ENCODE measurements around the gene GHSR. TPM values are rescaled to one million over a fixed set of nuclear protein-coding genes. Genes with fewer than 3 reads are reported as not detected.
"Not testable (repeated sequence)": the region's sequence is repeated elsewhere in the genome, so short reads cannot be mapped to it uniquely, and the experiment has no call there.

Gene GHSR, protein sequence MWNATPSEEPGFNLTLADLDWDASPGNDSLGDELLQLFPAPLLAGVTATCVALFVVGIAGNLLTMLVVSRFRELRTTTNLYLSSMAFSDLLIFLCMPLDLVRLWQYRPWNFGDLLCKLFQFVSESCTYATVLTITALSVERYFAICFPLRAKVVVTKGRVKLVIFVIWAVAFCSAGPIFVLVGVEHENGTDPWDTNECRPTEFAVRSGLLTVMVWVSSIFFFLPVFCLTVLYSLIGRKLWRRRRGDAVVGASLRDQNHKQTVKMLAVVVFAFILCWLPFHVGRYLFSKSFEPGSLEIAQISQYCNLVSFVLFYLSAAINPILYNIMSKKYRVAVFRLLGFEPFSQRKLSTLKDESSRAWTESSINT
- not detected for total RNA-seq
- long read RNA-seq: 0 reads

DNA sequence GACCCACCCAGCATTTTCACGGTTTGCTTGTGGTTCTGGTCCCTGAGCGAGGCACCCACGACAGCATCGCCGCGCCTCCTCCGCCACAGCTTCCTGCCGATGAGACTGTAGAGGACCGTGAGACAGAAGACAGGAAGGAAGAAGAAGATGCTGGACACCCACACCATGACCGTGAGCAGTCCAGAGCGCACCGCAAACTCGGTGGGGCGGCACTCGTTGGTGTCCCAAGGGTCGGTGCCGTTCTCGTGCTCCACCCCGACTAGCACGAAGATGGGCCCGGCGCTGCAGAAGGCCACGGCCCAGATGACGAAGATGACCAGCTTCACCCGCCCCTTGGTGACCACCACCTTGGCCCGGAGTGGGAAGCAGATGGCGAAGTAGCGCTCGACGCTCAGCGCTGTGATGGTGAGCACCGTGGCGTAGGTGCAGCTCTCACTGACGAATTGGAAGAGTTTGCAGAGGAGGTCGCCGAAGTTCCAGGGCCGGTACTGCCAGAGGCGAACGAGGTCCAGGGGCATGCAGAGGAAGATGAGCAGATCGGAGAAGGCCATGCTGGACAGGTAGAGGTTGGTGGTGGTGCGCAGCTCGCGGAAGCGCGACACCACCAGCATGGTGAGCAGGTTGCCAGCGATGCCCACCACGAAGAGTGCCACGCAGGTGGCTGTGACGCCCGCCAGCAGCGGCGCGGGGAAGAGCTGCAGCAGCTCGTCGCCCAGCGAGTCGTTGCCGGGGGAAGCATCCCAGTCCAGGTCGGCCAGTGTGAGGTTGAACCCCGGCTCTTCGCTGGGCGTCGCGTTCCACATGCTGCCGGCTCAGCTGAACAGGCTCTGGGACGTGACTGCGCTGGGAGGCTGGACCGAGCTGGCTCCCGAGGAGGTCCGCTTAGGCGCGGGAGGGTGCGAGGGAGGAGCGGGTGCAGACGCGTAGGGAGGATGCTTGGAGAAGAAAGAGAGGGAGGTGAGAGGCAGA lies at the start of gene GHSR:
TSS of gene GHSR (minus strand) at position 846 of the 969 bp plus-strand sequence. CDS start at position 803, 43 bp downstream.
- no peak for DNase-seq
- H3K4me1 ChIP-seq: peaks cover 8% of the 10 kb centered on the region
- intact Hi-C loops (cut with DNase I): no loop called here
- ATAC-seq: peak; percentile 33
- no peak within 1 kb of the TSS for H3K27ac ChIP-seq
- no peaks in the 10 kb centered on the region for H3K9me3 ChIP-seq
- no peaks in the 10 kb centered on the region for H3K36me3 ChIP-seq
- H3K27me3 ChIP-seq: peaks cover 70% of the 10 kb centered on the region
- H3K4me3 ChIP-seq: no peak within 1 kb of the TSS
- TF ChIP-seq, protein P1, sequence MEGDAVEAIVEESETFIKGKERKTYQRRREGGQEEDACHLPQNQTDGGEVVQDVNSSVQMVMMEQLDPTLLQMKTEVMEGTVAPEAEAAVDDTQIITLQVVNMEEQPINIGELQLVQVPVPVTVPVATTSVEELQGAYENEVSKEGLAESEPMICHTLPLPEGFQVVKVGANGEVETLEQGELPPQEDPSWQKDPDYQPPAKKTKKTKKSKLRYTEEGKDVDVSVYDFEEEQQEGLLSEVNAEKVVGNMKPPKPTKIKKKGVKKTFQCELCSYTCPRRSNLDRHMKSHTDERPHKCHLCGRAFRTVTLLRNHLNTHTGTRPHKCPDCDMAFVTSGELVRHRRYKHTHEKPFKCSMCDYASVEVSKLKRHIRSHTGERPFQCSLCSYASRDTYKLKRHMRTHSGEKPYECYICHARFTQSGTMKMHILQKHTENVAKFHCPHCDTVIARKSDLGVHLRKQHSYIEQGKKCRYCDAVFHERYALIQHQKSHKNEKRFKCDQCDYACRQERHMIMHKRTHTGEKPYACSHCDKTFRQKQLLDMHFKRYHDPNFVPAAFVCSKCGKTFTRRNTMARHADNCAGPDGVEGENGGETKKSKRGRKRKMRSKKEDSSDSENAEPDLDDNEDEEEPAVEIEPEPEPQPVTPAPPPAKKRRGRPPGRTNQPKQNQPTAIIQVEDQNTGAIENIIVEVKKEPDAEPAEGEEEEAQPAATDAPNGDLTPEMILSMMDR (IDR thresholded peaks at IDR 0.05): no peak

DNA sequence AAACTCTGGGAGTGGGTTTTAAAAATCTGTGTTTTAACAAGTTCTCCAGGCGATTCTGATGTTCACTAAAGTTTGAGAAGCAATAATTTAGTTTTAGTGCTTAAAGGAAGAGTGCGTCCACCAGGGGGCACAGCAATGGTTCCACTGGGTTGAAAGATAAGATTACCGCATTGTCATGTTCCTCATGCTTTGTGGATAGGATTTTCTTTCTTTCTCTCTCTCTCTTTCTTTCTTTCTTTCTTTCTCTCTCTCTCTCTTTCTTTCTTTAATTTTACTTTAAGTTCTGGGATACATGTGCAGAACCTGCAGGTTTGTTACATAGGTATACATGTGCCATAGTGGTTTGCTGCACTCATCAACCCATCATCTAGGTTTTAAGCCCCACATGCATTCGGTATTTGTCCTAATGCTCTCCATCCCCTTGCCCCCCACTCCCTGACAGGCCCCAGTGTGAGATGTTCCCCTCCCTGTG lies 42.0 kb upstream of the GHSR start:
- H3K27ac ChIP-seq; H3K9me3 ChIP-seq; H3K36me3 ChIP-seq; H3K4me3 ChIP-seq; H3K4me1 ChIP-seq; H3K27me3 ChIP-seq; intact Hi-C loops (cut with DNase I): not testable (repeated sequence)
- TF ChIP-seq, protein P1 (IDR thresholded peaks at IDR 0.05): peak; percentile 84
- peak; percentile 91 for ATAC-seq
- DNase-seq: peak; percentile 83

DNA sequence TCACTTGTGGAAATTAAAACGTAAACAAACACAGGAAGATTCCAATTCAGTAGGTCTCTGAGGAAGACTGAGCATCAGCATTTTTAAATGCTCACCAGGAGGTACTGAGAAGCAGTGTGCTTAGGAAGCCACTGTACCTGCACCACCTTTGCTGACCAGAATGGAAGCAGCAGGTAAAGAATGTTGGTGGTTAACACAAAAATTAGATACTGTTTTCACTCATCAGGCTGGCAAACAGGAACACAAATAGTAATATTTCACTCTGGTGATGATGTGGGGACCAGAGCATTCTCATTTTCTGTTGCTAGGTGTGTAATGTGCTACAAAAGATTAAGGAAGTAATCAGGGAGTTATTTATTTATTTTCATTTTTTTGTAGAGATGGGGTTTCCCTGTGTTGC lies 29.9 kb upstream of the GHSR start:
- no peaks in the 10 kb centered on the region for H3K27me3 ChIP-seq
- H3K27ac ChIP-seq: no peak overlapping the region
- peaks cover 13% of the 10 kb centered on the region for H3K4me1 ChIP-seq
- H3K36me3 ChIP-seq: no peaks in the 10 kb centered on the region
- TF ChIP-seq, protein P1 (IDR thresholded peaks at IDR 0.05): no peak
- intact Hi-C loops (cut with DNase I): no loop called here
- no peak overlapping the region for H3K4me3 ChIP-seq
- no peaks in the 10 kb centered on the region for H3K9me3 ChIP-seq
- DNase-seq: no peak
- no peak for ATAC-seq

DNA sequence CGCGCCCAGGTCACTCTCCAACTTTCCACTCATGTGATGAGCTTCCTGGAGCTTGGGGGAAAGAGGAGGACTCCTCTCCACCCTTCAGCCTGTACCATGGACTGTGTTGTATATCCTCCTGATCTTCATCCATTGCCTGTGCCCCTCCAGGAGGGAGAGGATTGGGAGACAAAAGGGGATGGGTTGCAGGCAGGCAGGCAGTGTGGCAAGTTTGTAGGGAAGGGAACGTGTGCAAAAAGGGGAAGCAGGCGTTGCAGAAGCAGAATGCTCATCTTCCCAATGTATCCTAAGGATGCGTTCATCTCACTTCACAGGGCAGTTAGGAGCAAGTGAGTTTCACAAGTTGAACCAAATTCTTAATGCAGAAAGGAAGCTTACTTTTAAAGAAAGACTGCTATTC lies 28.1 kb upstream of the GHSR start:
- Histone ChIP-seq H3K4me1 (peaks cover 13% of the 10 kb centered on the region), H3K27ac (no peak overlapping the region), H3K9me3 (no peaks in the 10 kb centered on the region), H3K4me3 (peak overlapping the region; percentile 53), H3K27me3 (no peaks in the 10 kb centered on the region), H3K36me3 (no peaks in the 10 kb centered on the region)
- intact Hi-C loops (cut with DNase I): no loop called here
- TF ChIP-seq, protein P1 (IDR thresholded peaks at IDR 0.05): no peak
- ATAC-seq (peak; percentile 69), DNase-seq (no peak)

DNA sequence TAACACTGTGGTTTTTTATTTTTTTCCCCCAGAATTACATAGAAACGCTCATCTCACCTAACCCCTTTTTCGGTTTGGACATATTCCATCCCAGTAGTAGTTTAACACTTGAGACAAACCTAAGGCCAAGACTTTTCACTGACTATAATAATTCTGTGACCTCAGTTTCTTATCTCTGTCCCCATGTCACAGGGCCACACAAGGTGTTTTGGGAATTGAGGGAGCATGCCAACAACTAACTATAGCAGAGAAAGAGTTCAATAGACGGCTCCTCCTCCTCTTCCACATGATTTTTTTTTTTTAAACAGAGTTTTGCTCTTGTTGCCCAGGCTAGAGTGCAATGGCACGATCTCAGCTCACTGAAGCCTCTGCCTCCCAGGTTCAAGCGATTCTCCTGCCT lies 27.4 kb upstream of the GHSR start:
- no peaks in the 10 kb centered on the region for H3K9me3 ChIP-seq
- intact Hi-C loops (cut with DNase I): no loop called here
- TF ChIP-seq, protein P1 (IDR thresholded peaks at IDR 0.05): no peak
- H3K36me3 ChIP-seq: no peaks in the 10 kb centered on the region
- peaks cover 13% of the 10 kb centered on the region for H3K4me1 ChIP-seq
- H3K4me3 ChIP-seq: no peak overlapping the region
- no peak overlapping the region for H3K27ac ChIP-seq
- no peak for ATAC-seq
- no peak for DNase-seq
- H3K27me3 ChIP-seq: no peaks in the 10 kb centered on the region

Measured in upper lobe of right lung (tissue), 1 donor.